Measurements from ENCODE around the gene NANOG.

DNA sequence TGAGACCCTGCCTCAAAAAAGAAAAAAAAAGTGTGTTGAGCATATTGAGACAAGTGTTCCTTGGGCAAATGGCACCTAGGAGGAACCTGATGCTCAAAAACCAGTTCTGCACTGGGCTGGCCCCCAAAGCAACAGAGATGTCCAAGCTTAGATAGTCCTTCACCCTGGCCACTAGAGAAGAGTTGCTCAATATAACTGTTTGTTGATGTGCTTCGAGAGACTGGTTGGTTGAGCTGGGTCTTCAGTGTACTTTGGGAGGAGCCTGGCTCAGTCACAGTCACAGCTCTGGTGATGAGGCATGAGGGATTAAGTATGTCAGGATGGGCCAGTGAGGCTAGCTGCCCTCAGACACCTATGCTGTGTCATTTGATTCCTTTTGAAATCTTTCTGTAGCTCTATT is 45.5 kb downstream of the NANOG start:
- TF ChIP-seq EP300 (IDR thresholded peaks at IDR 0.05; ENCODE audit: borderline replicate concordance in 1 of 2, low read depth in 1 of 2, low read length in 1 of 2) (no peak), EZH2phosphoT487 (IDR thresholded peaks at IDR 0.05; ENCODE audit: borderline replicate concordance, low read depth) (no peak), CTCF (IDR thresholded peaks at IDR 0.05) (no peak), TAF1 (IDR thresholded peaks at IDR 0.05; ENCODE audit: borderline replicate concordance, low read depth, low read length) (no peak), POLR2AphosphoS5 (IDR thresholded peaks at IDR 0.05; ENCODE audit: low read depth, low read length) (no peak), FOXM1 (IDR thresholded peaks at IDR 0.05; ENCODE audit: low read depth) (no peak), RFX5 (IDR thresholded peaks at IDR 0.05; ENCODE audit: low read length) (no peak), SIN3A (IDR thresholded peaks at IDR 0.05; ENCODE audit: borderline replicate concordance, low read depth, low read length) (no peak), RCOR1 (IDR thresholded peaks at IDR 0.05; ENCODE audit: low read length) (no peak), FOSL2 (IDR thresholded peaks at IDR 0.05; ENCODE audit: borderline replicate concordance, low read depth) (no peak), TEAD4 (IDR thresholded peaks at IDR 0.05; ENCODE audit: borderline replicate concordance, insufficient read depth) (no peak)
- TF ChIP-seq, protein P1, sequence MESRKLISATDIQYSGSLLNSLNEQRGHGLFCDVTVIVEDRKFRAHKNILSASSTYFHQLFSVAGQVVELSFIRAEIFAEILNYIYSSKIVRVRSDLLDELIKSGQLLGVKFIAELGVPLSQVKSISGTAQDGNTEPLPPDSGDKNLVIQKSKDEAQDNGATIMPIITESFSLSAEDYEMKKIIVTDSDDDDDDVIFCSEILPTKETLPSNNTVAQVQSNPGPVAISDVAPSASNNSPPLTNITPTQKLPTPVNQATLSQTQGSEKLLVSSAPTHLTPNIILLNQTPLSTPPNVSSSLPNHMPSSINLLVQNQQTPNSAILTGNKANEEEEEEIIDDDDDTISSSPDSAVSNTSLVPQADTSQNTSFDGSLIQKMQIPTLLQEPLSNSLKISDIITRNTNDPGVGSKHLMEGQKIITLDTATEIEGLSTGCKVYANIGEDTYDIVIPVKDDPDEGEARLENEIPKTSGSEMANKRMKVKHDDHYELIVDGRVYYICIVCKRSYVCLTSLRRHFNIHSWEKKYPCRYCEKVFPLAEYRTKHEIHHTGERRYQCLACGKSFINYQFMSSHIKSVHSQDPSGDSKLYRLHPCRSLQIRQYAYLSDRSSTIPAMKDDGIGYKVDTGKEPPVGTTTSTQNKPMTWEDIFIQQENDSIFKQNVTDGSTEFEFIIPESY (IDR thresholded peaks at IDR 0.05; ENCODE audit: borderline replicate concordance, low read depth): no peak
- TF ChIP-seq, protein P2, sequence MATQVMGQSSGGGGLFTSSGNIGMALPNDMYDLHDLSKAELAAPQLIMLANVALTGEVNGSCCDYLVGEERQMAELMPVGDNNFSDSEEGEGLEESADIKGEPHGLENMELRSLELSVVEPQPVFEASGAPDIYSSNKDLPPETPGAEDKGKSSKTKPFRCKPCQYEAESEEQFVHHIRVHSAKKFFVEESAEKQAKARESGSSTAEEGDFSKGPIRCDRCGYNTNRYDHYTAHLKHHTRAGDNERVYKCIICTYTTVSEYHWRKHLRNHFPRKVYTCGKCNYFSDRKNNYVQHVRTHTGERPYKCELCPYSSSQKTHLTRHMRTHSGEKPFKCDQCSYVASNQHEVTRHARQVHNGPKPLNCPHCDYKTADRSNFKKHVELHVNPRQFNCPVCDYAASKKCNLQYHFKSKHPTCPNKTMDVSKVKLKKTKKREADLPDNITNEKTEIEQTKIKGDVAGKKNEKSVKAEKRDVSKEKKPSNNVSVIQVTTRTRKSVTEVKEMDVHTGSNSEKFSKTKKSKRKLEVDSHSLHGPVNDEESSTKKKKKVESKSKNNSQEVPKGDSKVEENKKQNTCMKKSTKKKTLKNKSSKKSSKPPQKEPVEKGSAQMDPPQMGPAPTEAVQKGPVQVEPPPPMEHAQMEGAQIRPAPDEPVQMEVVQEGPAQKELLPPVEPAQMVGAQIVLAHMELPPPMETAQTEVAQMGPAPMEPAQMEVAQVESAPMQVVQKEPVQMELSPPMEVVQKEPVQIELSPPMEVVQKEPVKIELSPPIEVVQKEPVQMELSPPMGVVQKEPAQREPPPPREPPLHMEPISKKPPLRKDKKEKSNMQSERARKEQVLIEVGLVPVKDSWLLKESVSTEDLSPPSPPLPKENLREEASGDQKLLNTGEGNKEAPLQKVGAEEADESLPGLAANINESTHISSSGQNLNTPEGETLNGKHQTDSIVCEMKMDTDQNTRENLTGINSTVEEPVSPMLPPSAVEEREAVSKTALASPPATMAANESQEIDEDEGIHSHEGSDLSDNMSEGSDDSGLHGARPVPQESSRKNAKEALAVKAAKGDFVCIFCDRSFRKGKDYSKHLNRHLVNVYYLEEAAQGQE (IDR thresholded peaks at IDR 0.05; ENCODE audit: low read depth, low read length): no peak
